Subcutaneous abdominal adipose tissue (tissue), 5 donors: ENCODE data around the gene IKZF1.

Source experiments
- H3K27ac ChIP-seq: one replicate; pipeline ENCODE4 v1.7.0; 2013; ENCODE audit warnings: low read depth, mild to moderate bottlenecking, inconsistent platforms, low read length, moderate library complexity
- H3K27me3 ChIP-seq, 5 donors: one replicate each; pipeline ENCODE4 v1.7.0; 2013; ENCODE audit warnings: low read length in 5 of 5, inconsistent platforms in 1 of 5; ENCODE audit not compliant: control insufficient read depth in 5 of 5, insufficient read depth in 4 of 5
- H3K36me3 ChIP-seq, 5 donors: one replicate each; pipeline ENCODE4 v1.7.0; 2013; ENCODE audit warnings: low read length in 5 of 5; ENCODE audit not compliant: control insufficient read depth in 5 of 5, insufficient read depth in 5 of 5
- H3K4me1 ChIP-seq, 5 donors: one replicate each; pipeline ENCODE4 v1.7.0; 2013; ENCODE audit warnings: low read length in 5 of 5, mild to moderate bottlenecking in 3 of 5, moderate library complexity in 1 of 5; ENCODE audit not compliant: control insufficient read depth in 5 of 5, insufficient read depth in 5 of 5
- H3K4me3 ChIP-seq, 5 donors: one replicate each; pipeline ENCODE4 v1.7.0; 2013; ENCODE audit warnings: low read length in 5 of 5, low read depth in 1 of 5
- H3K9ac ChIP-seq, 5 donors: one replicate each; pipeline ENCODE4 v1.7.0; 2013; ENCODE audit warnings: low read length in 5 of 5, mild to moderate bottlenecking in 4 of 5, moderate library complexity in 3 of 5
- H3K9me3 ChIP-seq, 5 donors: one replicate each; pipeline ENCODE4 v1.7.0; 2013; ENCODE audit warnings: low read length in 5 of 5; ENCODE audit not compliant: control insufficient read depth in 5 of 5
- donor health status: healthy.
- donor health status: healthy.
- donor health status: healthy.
- donor health status: healthy.
- donor health status: healthy.

Gene IKZF1

DNA sequence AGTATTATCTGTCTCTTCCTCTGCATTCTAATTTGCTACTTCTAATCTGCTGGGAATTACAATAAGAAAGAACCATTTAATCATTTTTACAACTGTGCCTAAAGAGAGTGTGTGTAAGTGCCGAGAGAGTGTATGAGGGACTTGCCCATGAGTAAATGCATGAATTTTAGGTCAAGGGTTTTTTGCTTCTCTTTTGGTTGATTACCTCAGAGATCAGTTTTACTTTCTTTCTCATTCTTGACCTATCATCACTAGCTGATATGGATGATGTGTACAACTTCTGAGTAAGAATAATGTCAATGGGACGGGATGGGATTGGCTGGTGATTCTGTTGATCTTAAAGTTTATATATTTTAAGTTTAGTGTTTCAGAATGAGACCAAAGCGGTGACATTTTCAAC lies 47.8 kb downstream of the IKZF1 start:
- peaks cover 0 to 11% (median 0%) of the 10 kb centered on the region in 5 donors for H3K4me1 ChIP-seq
- H3K9ac ChIP-seq = no peak overlapping the region
- H3K4me3 ChIP-seq = no peak overlapping the region
- no peak overlapping the region for H3K27ac ChIP-seq
- no peaks in the 10 kb centered on the region for H3K27me3 ChIP-seq
- H3K9me3 ChIP-seq = no peaks in the 10 kb centered on the region
- H3K36me3 ChIP-seq = no peaks in the 10 kb centered on the region

DNA sequence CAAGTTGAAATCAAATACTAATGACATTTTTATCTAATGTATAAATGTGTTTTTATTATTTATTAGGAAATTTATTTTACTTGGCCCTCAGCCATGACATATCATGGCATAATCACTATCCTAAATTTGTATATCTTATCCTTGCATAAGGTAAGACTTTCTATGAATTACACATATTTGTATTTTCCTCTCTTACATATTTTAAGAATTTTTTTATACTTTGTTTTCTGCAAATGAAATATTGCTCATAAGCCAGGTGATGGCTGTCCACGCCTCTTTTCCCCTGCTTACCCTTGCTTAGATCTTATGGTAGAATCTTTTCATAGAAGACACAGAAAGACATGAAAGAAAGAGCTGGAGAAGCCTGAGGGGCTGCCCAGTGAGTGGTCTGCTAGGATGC lies 48.2 kb downstream of the IKZF1 start:
- Histone ChIP-seq H3K9me3 (no peaks in the 10 kb centered on the region), H3K27ac (no peak overlapping the region), H3K27me3 (no peaks in the 10 kb centered on the region), H3K9ac (no peak overlapping the region), H3K36me3 (no peaks in the 10 kb centered on the region), H3K4me1 (peaks cover 0 to 15% (median 0%) of the 10 kb centered on the region in 5 donors), H3K4me3 (no peak overlapping the region)

DNA sequence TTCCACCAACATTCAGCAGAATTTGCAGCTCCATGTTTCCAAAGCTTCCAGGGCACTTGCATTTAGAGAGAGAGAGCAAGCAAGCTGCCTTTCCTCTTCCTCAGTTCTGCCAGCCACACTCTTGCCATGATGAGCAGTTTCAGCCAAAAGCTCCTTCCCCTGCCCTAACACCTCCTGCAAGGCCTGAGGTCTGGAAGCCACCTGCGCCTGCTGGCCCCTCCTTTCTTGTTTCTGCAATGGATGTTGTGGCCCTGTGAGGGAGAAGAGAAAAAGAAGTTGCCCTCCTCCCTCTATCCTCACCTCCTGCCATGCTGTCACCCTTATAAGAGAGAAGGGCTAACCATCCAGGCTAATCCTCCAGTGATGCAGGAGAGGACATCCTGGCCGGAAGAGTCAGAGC lies 48.7 kb downstream of the IKZF1 start:
- no peaks in the 10 kb centered on the region for H3K9me3 ChIP-seq
- no peaks in the 10 kb centered on the region for H3K27me3 ChIP-seq
- H3K4me1 ChIP-seq = peaks cover 0 to 15% (median 0%) of the 10 kb centered on the region in 5 donors
- H3K36me3 ChIP-seq = no peaks in the 10 kb centered on the region
- no peak overlapping the region for H3K27ac ChIP-seq
- H3K9ac ChIP-seq = no peak overlapping the region
- no peak overlapping the region for H3K4me3 ChIP-seq

DNA sequence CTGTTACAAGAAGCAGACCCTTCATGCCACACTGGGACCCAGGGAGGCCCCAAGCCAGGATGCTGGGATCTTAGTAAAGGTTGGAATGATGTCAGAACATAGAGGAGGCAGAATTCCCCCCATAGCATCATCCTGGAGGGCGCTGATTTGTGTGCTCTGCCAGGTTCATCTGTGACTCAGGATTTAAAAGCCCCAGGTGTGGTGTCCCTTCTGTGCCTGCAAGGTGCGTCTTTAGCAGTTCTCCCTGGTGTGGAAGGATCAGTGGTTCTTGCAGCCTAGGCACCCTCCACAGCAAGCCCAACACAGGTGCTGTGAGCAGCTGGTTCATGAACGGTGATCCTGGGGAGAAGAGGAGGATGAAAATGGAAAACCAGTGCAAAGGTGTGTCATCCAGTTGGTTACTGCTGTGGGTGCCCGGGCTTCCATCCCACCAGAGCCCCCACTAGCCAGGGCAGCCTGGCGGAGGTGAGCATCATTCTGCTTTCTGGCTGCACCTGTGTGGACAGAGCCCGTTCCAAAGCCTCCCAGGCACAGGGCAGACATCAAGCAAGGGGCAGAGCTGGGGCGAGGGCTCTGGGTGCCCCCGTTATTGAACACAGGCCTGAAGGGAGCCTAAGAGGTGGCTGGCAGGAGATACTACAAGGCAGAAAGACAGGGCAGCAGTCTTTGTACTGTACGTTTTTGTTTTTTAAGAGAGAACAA lies 49.5 kb downstream of the IKZF1 start:
- Histone ChIP-seq H3K36me3 (no peaks in the 10 kb centered on the region), H3K4me1 (peaks cover 0 to 15% (median 0%) of the 10 kb centered on the region in 5 donors), H3K4me3 (no peak overlapping the region), H3K27ac (no peak overlapping the region), H3K9me3 (no peaks in the 10 kb centered on the region), H3K9ac (no peak overlapping the region), H3K27me3 (no peaks in the 10 kb centered on the region)

DNA sequence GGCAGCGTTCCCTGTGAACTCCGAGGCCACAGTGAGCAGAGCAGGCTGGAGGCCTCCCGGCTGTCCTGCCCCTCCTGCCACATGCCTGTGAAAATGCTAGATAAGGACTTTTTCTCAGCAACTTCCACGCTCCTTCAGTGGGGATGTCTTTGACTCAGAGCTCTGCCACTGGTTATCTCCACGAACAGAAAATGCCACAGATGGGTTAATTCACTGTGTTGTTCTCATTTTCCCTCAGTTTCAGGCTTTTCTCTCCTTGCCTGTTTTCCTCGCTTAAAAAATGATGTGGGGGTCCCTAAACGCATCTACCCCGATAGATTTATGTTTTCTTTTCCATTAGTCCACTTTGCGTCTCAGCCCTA lies 51.3 kb downstream of the IKZF1 start:
- Histone ChIP-seq H3K27me3 (peaks cover 0 to 4% (median 0%) of the 10 kb centered on the region in 5 donors), H3K36me3 (no peaks in the 10 kb centered on the region), H3K4me1 (peaks cover 0 to 24% (median 7%) of the 10 kb centered on the region in 5 donors), H3K9me3 (no peaks in the 10 kb centered on the region), H3K4me3 (no peak overlapping the region), H3K9ac (no peak overlapping the region), H3K27ac (no peak overlapping the region)

DNA sequence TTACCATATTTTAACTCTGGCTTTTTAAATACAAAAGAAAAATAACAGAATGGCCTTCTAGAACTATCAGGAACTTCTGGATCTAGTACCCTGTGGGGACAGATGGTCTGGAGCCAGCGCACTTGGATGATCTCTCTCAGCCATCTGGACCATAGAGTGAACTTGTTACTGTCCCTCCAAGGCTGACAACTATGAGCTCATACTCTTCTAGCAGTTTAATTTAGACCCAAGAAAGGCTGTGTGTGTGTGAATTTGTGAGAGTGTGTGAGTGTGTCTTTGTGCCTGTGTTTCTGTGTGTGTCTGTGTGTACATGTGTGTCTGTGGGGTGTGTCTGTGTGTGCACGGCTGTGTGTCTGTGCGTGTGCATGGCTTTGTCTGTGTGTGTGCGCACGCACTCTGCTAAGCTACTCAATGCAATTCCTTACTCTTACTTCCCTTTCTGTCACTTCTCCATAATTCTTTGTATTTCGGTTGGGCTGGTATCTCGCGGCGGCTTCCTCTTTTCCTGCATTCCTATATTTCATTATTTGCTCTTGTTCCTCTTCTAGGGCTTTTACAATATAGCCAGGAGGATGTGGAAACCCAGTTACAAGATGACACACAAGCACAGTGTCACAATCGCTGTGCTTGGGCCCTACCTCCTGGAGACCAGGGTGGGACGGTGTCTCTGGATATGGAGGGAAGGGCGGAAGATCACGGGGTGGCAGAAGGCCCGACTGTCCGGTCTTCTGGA lies 51.9 kb downstream of the IKZF1 start:
- Histone ChIP-seq H3K4me1 (peaks cover 0 to 24% (median 7%) of the 10 kb centered on the region in 5 donors), H3K9ac (no peak overlapping the region), H3K36me3 (no peaks in the 10 kb centered on the region), H3K4me3 (peak overlapping the region in 1 of 5 donors; percentile 29), H3K27ac (no peak overlapping the region), H3K27me3 (peaks cover 0 to 4% (median 0%) of the 10 kb centered on the region in 5 donors), H3K9me3 (no peaks in the 10 kb centered on the region)

DNA sequence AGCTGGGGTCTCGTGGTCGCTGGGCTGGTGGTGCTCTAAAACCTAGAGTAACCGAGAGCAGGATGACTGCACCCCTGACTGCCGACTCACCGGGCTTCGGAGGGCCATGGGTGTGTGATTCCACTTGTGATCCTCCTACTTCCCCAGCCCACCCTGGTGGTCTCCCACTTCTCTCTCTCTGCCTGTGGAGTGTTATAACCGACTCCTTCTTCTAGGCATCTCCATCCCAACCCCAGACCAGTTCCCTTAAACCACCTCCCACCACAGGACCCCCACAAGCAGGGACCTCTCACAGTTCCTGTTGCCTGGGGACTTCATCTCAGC lies 52.4 kb downstream of the IKZF1 start:
- no peaks in the 10 kb centered on the region for H3K9me3 ChIP-seq
- no peak overlapping the region for H3K27ac ChIP-seq
- H3K36me3 ChIP-seq = no peaks in the 10 kb centered on the region
- H3K27me3 ChIP-seq = peaks cover 0 to 4% (median 0%) of the 10 kb centered on the region in 5 donors
- H3K4me1 ChIP-seq = peaks cover 0 to 24% (median 7%) of the 10 kb centered on the region in 5 donors
- H3K4me3 ChIP-seq = no peak overlapping the region
- H3K9ac ChIP-seq = no peak overlapping the region

DNA sequence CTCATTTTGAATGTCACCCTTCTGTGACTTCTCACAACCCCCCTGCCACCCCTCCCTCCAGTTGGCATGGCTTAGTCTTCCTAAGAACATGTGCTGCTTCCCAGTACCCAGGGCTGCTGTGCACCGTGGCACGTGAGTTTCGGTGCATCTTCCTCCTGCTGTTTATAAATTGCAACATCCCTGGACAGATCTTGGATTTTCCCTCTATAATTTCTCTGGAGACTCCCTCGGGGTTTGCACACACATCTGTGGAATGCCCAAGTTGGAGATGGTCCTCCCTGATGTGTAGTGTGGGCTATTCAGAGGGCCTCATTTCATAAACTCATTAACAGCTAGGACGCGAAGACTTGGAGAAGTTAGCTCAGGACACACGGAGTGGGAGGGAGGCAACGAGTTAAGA lies 52.9 kb downstream of the IKZF1 start:
- H3K4me1 ChIP-seq = peaks cover 0 to 24% (median 7%) of the 10 kb centered on the region in 5 donors
- H3K9me3 ChIP-seq = no peaks in the 10 kb centered on the region
- no peak overlapping the region for H3K4me3 ChIP-seq
- peaks cover 0 to 4% (median 0%) of the 10 kb centered on the region in 5 donors for H3K27me3 ChIP-seq
- no peak overlapping the region for H3K9ac ChIP-seq
- no peak overlapping the region for H3K27ac ChIP-seq
- H3K36me3 ChIP-seq = no peaks in the 10 kb centered on the region

DNA sequence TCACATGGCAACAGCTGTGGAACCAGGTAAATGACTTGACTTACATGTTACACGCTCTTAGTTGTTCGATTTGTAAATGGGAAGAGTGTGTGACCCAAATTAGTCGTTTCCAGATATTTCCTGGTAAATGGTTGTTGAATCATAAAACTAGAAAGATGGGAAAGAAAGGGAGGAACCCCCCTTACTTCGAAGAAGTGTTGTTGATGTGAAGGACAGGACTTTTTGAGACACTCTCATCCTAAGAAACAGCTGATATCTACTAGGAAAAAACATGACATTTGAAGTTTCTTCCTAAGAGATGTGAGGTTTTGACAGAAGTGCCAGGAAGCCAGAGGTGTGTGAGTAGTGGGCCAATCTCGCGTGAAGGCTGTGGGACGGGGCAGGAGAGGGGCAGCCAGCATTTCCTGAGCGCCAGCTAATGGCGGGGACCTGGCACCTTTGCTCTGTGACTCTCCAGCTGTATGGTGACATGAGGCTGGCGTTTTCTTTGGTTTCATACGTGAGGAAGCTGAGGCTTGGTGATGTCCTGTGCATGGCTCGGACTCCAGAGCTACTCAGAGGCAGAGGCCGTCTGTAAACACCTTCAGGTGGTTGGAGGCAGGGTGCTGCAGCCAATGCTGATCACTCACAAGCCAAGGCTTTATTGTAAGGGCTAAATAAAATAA lies 53.7 kb downstream of the IKZF1 start:
- Histone ChIP-seq H3K9ac (no peak overlapping the region), H3K4me3 (no peak overlapping the region), H3K27me3 (peaks cover 0 to 4% (median 0%) of the 10 kb centered on the region in 5 donors), H3K27ac (no peak overlapping the region), H3K9me3 (no peaks in the 10 kb centered on the region), H3K36me3 (no peaks in the 10 kb centered on the region), H3K4me1 (peaks cover 0 to 29% (median 7%) of the 10 kb centered on the region in 5 donors)

DNA sequence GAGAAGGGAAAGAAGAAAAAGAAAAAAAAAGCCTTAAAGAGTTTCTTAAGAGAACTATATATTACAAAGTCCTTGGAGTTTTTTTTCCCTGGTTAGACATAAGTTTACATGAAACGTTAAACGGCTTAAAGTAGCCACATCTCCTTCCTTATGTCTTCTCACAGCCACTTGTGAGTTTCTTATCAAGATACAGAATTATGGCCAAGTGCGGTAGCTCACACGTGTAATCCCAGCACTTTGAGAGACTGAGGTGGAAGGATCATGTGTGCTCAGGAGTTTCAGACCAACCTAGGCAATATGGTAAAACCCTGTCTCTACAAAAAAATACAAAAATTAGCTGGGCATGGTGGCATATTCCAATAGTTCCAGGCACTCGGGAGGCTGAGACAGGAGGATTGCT lies 54.3 kb downstream of the IKZF1 start:
- H3K9ac ChIP-seq = no peak overlapping the region
- H3K9me3 ChIP-seq = no peaks in the 10 kb centered on the region
- H3K27me3 ChIP-seq = peaks cover 0 to 4% (median 0%) of the 10 kb centered on the region in 5 donors
- H3K36me3 ChIP-seq = no peaks in the 10 kb centered on the region
- no peak overlapping the region for H3K4me3 ChIP-seq
- H3K27ac ChIP-seq = no peak overlapping the region
- peaks cover 0 to 29% (median 7%) of the 10 kb centered on the region in 5 donors for H3K4me1 ChIP-seq
